H1 (cell line): Measurements from ENCODE around the gene GSG1L.

Experiments used
- CTCF ChIP-seq, 3 experiments: IDR thresholded peaks; 1 replicate in 2 of 3; 2 replicates in 1 of 3; pipeline versions ENCODE4 v1.5.1 to v1.6.1; 2011; ENCODE audit warnings: low read length in 3 of 3, mild to moderate bottlenecking in 3 of 3, inconsistent platforms in 2 of 3, low read depth in 1 of 3, moderate library complexity in 1 of 3; ENCODE audit not compliant: insufficient read depth in 1 of 3; ENCODE audit errors: control extremely low read depth in 1 of 3
- RAD21 ChIP-seq, 2 experiments: IDR thresholded peaks in 1 of 2; conservative IDR thresholded peaks in 1 of 2; 2 replicates each; pipeline ENCODE4 v1.6.1; 2011; ENCODE audit warnings: low read depth in 2 of 2, low read length in 2 of 2, improper control_type of control experiment in 1 of 2, inconsistent platforms in 1 of 2, mild to moderate bottlenecking in 1 of 2, moderate library complexity in 1 of 2
- RXRA ChIP-seq: IDR thresholded peaks from 2 replicates; pipeline ENCODE4 v1.6.1; 2011; ENCODE audit warnings: low read depth, mild to moderate bottlenecking, low read length, moderate library complexity; ENCODE audit not compliant: insufficient read depth
- SIN3A ChIP-seq, 2 experiments: IDR thresholded peaks in 1 of 2; conservative IDR thresholded peaks in 1 of 2; 2 replicates each; pipeline ENCODE4 v1.6.1; 2011 to 2012; ENCODE audit warnings: low read length in 2 of 2, improper control_type of control experiment in 1 of 2, low read depth in 1 of 2, mild to moderate bottlenecking in 1 of 2

- TF ChIP-seq CTCF (IDR thresholded peaks at IDR 0.05; ENCODE audit: control extremely low read depth in 1 of 3, insufficient read depth in 1 of 3, low read depth in 1 of 3, low read length in 3 of 3) (no peak), RAD21 (IDR thresholded peaks at IDR 0.05 in 1 of 2, conservative IDR thresholded peaks at IDR 0.05 in 1 of 2; ENCODE audit: low read depth in 2 of 2, low read length in 2 of 2) (no peak), RXRA (no peak), SIN3A (conservative IDR thresholded peaks at IDR 0.05 in 1 of 2, IDR thresholded peaks at IDR 0.05 in 1 of 2; ENCODE audit: low read depth in 1 of 2, low read length in 2 of 2) (no peak)
Observed at GRCh38 chr16:27869411-27869810, 194.1 kb downstream of the GSG1L start.
